Renal pelvis (tissue), 4 donors: ENCODE data around the gene SPTSSB. TPM values are rescaled to one million over a fixed set of nuclear protein-coding genes. Genes with fewer than 3 reads are reported as not detected.

Experiments
- DNase-seq: peaks from one replicate; pipeline ENCODE4 v3.0.0-alpha.2; 2013
- polyA plus RNA-seq, 3 donors: library from polyadenylated mRNA; unstranded; fragments of 120-200 nt; gene quantifications; one replicate each; pipeline ENCODE4 v1.2.1, GENCODE V29; 2013; ENCODE audit not compliant: insufficient read length in 3 of 3

The SPTSSB gene
- polyA plus RNA-seq, 3 donors: 3.0 to 4.1 (median 3.6) TPM

DNA sequence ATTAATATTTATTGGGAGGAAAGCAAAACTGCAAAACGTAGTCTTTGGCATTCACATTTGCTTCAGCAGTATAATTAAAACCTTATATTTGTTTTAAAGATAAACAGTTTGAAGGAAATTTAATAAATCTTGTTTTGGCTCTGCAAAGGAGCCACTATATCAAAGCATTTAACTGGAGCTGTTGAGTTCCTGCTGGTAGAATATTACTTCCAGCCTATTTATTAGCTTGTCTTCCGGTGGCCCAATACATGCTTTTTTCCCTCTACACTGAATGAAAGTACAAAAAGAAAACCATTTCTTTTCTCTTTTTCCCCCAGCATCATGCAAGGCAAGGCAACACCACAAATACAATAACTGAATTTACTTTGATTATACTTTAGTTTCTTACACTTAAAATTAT, 26.3 kb downstream of the SPTSSB start:
- DNase-seq: no peak

DNA sequence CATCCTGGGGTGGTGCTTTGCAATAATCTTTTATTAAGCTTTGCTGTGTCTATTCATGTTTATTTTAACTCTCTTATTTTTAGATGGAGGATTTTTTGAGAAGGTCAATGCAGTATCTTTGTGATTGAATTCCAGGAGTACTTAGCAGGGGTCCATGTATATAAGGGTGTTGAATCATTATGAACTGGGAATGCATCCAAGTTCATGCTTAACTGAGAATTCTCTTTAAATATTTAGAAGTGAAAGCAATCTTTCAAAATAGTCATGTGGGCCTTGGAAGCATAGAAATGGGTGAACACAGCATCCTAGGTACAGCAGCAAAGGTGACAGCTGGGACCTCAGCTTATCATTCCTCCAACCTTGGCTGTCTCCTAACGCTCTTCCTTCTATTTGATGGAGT, 27.3 kb downstream of the SPTSSB start:
- DNase-seq: no peak

DNA sequence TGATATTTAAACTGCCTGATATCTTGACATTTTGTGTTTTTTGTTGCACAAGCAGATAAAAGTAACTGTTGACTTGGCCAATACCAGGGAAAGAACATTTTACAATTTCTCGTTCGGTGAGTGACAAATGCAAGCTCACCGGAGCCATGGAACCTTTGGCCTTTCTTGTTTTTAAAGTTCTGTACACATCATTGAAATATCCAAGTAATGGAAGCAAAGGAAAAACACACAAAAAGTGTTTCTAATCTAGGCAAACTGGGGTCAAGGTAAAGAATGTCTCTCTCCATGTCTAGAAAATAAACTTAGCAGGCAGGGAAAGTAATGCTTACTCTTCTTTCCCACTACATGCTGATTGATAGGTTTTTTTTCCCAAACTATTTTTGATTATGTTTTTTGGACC, 27.8 kb downstream of the SPTSSB start:
- DNase-seq: no peak

DNA sequence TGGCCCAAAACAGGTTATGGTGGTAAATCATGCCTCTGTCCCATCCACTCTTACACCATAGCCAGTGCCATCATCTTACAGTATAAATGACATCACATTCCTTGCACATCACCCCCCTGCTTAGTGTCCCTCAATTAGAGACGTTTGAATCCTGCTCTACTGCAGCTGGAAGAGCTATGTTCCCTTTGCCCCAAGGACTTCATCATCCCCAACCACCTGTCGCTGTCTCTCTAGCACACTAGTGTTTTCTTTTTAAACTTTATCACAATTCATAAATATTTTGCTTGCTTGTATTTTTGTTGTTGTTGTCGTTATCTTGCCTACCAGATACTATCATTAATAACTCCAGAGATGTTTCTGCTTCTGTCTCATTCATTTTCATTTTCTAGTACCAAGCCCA, 28.7 kb downstream of the SPTSSB start:
- no peak for DNase-seq

DNA sequence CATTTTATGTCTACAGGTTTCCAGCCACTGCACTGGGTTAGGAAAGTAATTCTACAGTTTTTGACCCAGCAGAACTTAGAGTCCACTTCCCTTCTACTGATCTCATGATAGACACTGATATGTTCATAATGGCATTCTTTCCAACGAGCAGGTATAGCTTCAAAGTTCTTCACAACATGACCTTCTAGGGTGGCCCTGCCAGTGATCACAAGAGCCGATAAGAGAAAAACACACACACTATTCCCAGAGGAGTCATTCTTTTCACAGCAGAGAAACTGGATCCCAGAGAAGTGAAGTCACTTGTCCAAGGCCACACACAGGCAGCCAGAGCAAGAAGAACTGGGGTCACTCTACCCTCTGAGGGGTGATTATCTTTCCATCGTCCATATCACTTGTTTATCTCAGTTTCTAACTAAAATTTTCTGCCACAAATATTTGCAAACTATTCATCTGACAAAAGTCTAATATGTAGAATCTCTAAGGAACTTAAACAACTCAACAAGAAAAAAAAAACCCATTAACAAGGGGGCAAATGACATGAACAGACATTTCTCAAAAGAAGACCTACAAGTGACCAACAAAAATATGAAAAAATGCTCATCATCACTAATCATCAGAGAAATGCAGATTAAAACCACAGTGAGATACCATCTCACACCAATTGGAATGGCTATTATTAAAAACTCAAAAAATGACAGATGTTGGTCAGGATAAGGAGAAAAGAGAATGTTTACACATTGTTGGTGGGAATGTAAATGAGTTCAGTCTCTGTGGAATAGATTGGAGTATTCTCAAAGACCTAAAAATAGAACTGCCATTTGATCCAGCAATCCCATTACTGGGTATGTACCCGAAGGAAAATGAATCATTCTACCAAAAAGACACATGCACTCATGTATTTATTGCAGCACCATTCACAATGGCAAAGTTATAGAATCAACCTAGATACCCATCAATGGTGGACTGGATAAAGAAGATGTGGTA, 31.5 kb downstream of the SPTSSB start:
- DNase-seq: no peak

DNA sequence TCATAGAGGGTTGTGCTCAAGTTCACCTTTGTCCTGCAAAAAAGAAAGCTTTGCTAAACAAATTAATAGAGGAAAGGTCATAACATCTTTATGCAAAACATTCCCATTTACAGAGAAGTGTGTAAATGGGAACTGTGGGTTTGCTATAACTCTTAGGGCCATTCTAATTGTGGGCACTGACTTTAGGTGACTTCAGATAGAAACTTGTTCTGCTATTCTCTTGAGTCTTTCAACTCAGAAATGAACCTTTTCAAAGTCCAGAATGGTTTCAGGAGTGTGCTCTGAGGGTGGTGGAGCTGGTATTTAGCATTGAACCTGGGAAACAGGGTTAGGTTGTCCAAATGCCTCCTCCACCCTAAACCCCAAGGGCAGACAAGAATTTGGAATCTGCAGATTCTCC, 34.0 kb downstream of the SPTSSB start:
- DNase-seq: no peak

DNA sequence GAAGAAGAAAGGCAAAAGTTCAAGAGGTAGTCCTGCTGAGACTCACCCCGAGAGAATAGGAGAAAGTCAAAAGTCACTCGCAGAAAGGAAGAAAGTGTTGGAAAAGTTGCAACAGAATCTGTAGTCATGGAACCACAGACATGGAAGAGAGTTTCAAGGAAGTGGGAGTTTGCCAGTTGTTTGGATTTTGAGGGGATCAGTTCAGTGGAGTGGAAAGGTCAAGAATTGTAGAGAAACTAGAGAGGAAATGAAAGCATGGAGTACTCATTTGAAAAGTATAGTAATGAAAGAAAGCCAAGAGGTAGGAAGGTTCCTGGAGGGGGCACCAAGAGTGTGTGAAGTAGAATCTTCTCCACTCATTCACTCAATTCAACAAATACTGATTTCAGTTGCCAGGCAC, 34.7 kb downstream of the SPTSSB start:
- no peak for DNase-seq

DNA sequence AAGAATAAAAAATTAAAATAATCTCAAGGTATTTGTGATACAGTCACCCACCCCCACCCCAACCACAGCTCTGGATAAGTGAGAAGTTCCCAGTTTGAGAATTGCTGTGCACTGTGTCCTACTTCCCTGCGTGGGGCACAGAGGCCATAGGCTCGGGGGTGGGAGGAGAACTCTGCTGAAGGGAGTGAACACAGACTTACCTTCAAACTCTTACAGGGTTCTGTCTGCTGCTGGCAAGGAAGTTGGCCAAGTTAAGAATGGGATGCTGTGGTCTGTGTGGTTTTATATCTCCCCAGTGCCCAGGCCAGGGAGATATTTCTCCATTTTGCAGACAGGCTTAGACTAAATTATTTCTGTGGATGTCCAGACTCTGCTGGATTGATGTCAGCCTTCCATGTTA, 37.6 kb downstream of the SPTSSB start:
- no peak for DNase-seq

DNA sequence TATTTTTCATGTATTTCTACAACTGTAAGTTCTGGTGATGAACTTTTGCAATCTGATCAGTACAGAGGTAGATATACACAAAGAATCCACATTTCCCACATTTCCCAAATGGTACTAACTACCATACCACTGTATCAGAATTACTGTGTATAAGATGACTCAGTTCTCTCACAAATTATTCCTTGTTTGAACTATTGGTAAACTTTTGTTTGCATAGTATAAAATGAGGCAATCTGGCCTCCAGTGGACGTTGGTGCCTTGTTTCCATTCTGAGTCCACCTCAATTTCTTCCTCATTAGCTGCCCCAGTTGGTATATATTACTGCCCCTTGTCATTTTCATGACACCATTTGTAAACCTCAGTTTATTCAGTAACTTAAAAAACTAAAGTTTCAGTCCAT, 38.5 kb downstream of the SPTSSB start:
- no peak for DNase-seq

DNA sequence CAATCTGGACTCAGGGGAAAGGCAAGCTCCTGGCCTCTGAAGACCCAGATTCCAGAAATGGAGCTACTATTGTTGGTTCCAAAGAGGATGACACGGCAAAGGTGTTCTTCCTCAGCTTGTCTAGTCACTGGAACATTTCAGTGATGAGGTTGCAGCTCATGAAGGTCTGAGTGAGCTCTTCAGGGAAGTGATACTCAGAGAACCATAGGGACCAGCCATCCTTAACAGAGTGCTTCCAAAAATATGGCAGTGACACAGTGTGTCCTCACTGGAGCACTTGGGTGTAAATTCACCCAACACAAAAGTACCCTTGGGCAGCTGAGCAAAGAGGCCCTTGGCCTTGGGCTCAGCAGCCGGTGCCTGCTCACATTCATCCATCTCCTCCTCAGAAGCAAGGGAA, 46.3 kb downstream of the SPTSSB start:
- DNase-seq: no peak

DNA sequence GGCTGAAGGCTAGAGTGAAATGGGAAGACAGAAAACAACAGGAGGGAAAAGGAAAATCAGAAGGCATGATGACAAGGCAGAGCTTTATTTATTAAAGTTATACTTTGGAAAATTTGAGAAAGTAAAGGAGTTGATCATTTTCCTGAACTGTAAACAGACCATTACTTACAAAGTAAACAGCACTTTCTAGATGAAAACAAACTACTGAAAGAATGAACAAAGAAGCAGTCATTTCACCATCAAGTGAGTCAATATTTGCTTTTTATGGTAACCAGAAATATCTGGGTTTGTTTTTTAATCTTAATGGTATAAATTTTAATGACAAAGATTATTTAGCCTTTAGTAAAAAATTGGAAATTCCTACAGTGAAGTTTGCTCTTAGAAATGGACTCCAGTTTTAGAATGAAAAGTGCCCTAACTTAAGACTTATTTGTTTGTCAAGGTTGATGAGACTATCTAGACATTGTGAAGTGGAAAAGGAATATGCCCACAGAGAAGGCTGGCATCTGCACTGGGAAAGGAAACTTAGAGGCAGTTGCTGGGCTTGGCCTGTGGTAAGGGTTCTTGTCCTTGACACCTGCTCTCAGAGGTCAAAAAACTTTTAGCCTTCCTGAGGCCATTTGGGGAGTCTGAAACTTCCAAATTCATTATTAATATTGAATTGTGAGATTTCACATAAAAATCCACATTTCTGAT, 47.2 kb downstream of the SPTSSB start:
- DNase-seq: no peak

DNA sequence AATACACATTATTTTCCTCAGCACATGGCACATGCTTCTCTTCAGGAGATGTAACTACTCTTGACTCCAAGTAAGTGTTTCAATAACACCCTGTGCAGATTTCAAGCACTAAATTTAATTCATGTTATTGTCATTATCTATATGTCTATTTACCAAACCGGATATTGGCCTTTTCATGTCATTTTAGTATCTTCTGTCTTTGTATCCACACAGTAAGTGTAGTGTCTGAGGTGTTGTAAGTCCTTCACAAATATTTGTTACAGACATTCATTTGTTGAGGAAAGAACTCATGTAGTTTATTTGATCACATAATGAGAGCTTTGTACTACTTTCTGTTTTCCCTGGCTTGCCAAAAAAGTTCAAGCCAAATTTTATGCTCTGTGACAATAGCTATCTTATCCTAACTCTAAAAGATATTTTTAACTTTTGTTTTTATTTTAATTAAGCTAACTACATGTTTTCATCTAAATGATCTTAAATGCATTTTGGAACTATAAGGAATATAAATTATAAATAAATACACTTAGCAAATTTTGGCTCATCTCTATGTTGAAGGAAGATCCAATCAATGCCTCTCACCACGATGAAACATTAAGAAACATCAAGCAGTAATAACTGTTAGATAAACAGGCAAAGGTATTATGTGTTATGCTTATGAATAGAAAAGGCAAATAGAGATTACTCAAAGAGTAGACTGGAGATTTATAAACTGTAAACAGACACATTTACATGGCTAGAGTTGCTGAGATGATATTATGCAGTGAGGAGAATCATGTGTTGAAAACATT, 48.3 kb downstream of the SPTSSB start:
- DNase-seq: no peak

DNA sequence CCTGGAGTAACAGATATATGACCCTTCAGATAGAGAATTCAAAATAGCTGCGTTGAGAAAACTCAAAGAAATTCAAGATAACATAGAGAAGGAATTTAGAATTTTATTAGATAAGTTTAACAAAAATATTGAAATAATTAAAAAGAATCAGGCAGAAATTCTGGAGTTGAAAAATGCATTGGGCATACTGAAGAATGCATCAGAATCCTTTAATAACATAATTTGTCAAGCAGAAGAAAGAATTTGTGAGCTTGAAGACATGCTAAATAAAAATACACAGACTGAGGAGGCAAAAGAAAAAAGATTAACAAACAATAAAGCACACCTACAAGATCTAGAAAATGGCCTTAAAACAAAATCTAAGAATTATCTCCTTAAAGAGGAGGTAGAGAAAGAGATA, 50.5 kb downstream of the SPTSSB start:
- no peak for DNase-seq

DNA sequence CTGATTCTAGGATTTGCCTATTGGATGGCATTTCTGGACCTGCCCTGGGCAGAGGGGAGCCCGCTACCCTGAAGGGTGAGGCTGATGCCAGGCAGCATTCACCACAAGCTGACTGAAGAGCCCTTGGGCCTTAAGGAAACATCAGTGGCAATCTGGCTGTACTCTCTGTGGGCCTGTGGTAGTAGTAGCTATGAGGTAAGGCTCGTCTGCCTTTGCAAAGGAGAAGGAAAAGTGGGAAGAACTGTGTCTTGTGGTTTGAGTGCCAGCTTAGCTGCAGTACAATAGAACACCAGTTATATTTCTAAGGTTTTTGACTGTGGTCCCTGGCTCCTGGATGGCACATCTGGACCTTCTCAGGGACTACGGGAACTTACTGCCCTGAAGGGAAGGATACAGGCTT, 51.5 kb downstream of the SPTSSB start:
- DNase-seq: no peak

DNA sequence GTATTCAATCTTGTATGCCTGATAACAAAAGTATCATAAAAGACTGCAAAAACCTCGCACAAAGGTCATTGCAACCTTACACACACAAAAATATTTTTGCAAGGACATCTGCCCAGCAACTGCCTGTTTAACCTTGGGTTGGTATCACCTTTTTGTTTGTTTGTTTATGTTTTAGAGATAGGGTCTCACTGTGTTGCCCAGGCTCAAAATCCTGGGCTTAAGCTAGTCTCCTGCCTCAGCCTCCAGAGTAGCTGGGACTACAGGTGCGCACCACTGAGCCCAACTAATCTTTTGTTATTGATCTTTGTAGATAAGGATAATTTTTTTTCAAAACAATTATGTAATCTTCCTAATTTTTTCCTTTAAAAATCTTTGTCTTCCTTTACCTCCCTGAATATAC, 54.2 kb downstream of the SPTSSB start:
- no peak for DNase-seq

DNA sequence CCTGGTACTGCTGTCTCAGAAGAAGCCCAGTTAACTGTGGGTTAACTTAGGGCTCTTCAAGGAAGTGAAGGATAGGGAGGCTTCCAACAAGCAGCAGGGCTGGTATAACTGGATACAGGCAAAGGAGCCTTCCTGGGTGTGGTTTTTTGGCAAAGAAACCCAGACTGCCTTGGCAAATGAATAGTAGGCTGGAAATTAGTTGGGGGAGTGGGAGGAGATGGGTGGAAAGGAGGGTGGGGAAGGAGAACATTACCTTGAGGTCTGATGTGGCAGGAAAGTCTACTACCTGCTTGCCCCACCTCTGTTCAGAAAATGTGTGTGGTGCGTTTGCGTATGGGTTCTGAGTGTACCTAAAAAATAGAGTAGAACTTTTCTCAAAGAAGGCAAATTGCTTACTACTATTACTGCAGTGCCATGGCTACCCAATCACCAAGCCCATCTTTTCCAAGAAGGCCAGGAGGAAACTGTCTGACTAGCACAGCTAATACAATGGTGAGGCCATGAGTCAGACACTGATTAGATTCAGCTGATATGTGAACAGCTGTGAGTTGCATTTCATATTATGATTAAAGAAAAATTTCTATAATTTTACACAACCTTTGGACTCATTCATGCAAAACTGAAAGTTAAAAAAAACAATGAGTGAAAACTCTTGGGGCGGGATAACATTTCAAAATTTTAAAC, 55.2 kb downstream of the SPTSSB start:
- no peak for DNase-seq

DNA sequence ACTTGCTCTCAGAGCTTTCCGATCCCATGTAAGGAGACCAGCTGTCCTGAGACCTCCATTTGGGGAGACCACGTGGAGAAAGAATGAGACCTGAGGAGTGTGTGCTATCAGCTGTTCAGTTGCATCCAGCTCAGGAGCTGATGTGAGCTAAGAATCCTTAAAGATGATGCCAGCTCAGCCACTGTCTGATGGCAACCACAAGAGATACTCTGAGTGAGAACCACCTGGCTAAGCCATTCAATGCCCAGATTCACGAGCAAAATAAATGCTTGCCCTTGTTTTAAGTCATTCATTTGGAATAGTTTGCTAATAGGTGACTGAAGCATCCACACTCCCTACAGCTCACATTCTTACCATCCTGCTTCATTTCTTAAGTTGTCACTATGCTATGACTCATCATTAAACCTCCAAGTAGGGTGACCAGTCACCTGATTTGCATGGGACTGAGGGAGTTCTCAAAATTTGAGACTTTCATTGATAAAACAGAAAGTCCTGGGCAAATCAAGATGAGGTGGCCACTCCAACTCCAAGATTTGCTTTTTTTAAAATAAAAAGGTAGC, 56.4 kb downstream of the SPTSSB start:
- DNase-seq: no peak

DNA sequence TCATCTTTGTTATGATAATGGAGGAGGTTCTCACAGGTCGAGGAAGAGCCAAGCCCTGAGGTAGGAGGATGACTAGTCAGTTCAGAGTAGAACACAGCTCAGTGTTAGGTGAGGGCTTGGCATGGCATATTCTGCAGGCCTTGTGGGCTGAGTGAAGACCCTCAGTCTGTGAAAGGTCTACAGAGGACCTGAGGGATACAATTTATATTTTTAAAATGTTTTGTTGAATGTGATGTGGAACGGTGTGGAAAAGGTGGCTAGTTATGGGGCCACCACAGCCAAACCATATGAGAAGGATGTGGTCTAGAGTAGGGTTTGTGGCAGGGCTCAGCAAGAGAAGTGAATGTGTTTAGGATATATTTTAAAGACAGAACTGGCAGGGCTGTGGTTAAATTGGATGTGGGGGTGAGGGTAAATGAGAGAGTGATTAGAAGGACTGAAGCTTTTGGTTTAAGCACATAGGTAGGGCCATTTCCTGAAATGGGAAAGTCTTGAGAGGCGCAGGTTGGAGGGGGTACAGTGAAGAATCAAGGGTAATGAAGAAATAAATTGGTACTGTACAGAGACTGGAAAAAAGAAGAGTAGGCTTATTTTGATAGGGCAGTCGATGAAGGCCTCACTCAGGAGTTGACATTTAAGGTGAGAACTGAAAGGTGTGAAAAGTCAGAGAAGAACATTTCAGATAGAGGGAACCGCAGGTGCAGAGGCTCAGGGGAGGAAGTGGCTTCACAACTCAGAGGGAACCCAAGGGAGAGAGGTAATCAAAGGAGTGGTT, 60.5 kb downstream of the SPTSSB start:
- no peak for DNase-seq

DNA sequence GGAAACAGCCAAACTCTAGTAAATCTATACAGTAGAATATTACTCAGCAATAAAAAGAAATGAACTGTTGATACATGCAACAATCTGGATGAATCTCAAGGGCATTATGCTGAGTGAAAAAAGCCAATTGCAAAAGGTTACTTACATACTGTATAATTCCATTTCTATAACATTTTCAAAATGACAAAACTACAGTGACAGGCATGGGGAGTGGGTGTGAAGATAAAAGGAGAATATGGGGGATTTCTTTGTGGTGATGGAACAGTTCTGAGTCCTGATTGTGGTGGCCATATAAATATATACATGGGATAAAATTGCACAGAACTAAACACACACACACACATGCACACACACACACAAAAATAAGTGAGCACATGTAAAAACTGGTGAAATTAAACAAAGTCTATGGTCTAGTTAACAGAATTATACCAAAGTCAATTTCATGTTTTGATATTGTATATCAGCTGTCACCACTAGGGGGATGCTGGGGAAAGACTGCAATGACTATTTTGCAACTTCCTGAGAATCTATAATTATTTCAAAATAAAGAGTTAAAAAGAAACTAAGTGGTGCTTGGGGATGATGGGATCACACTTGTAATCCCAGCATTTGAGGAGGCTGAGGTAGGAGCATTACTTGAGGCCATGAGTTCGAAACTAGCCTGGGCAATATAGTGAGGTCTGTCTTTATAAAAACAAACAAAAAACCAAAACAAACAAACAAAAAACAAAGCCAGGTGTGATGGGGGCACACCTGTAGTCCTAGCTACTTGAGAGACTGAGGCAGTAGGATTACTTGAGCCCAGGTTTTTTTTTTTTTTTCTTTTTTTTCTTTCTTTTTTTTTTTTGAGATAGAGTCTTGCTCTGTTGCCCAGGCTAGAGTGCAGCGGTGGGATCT, 66.0 kb downstream of the SPTSSB start:
- no peak for DNase-seq

DNA sequence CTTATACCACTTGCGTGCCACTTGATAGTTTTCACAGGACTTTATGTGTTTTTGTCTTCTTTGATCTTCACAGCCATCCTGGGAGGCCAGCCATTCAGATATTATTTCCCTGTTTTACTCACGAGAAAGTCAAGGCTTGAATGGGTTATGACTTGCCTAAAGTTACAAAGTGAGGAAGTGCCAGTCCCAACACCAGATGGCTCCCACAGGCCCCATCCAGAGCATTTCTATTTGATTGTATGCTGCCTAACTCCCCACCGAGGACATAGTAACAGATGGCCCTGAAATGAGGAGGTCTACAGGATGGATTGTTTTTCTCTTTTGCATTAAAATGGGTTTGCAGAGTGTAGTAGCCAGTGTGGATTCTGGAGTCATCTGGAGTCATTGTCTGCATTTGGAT, 74.5 kb downstream of the SPTSSB start:
- no peak for DNase-seq
